Activated naive CD8-positive, alpha-beta T cell treated with anti-CD3 and anti-CD28 coated beads, Interleukin-2, amount 10 ng/mL, durations not matched to agents 7 days and 5 days (primary cell): ENCODE data around the gene SPATA12. TPM values are rescaled to one million over a fixed set of nuclear protein-coding genes. Genes with fewer than 3 reads are reported as not detected.
A peak's percentile ranks its signal among the peaks of the same experiment; 100 is the strongest.
"Not testable (repeated sequence)": the region's sequence is repeated elsewhere in the genome, so short reads cannot be mapped to it uniquely, and the experiment has no call there.

ENCODE experiments used
- ATAC-seq: fragments of 150-1000 bp; cut with Tn5 transposase; one replicate; pipeline ENCODE4 v1.10.0; 2021; ENCODE audit warnings: low read depth, moderate library complexity
- POLR2A ChIA-PET: fragments of 350-600 bp; sonication (Branson Sonifier 250); formaldehyde crosslinking; loops from one replicate; lab custom pipeline; 2021; ENCODE audit warnings: antibody characterized with exemption; lab: Charles Lee
- DNase-seq: peaks from one replicate; pipeline ENCODE4 v3.0.0; 2021
- H3K27ac Mint-ChIP-seq: one replicate; pipeline ENCODE4 v1.8.0; 2022; ENCODE audit warnings: mild to moderate bottlenecking, mixed read lengths
- H3K27me3 Mint-ChIP-seq: one replicate; pipeline ENCODE4 v1.8.0; 2022; ENCODE audit warnings: mild to moderate bottlenecking, moderate library complexity, mixed read lengths
- H3K36me3 Mint-ChIP-seq: one replicate; pipeline ENCODE4 v1.8.0; 2021; ENCODE audit warnings: mild to moderate bottlenecking, mixed read lengths
- H3K4me1 Mint-ChIP-seq: one replicate; pipeline ENCODE4 v1.8.0; 2021; ENCODE audit warnings: mixed read lengths
- H3K4me3 Mint-ChIP-seq: one replicate; pipeline ENCODE4 v1.8.0; 2022; ENCODE audit warnings: mild to moderate bottlenecking, moderate library complexity, mixed read lengths
- H3K9me3 Mint-ChIP-seq: one replicate; pipeline ENCODE4 v1.8.0; 2021; ENCODE audit warnings: mixed read lengths
- total RNA-seq, 2 experiments: library from RNA; stranded (reverse); gene quantifications; one replicate each; pipeline ENCODE4 v1.2.3, GENCODE V29; 2021

The SPATA12 gene
- total RNA-seq, 2 experiments from 2014 or later, result not detected

DNA sequence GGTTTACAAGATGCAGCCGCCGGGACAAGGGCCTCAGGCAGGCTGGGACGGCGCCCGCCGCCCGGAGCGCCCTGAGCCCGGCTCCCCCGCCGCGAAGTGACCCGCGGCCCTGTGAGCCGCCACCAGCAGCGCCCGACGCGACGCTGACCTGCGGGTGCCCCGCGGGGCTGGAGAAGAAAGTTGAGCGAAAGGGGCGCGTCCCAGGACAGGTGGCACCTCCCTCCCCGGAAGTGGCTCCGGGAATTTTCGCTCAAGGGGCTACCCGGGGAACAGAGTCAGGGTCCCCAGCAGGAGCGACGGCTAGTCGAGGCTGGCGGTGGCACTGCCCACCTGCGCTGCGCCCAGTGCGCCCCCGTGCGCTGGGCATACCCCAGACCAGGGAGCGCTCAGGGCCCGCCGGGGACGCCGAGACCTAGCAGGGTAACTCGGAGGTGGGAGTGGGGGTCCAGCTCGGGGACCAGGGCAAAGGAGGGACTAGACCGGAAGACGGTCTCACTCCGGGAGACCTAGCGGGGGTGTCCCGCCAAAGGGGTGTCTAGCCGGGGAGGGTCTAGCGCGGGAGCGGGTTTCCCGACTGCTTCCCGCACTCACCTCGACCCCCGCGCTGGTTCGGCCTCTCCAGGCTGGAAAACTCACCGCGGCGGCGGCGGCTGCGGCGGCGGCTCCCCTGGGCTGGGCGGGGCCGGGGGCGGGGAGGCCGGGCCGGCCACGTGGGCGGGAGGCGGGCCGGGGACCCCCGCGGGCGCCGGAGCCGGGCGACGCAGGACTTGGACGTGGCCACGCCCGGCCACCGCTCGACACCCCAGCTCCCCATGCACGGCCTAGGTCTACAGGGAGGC, 18.4 kb downstream of the SPATA12 start:
- no peaks in the 10 kb centered on the region for H3K36me3 Mint-ChIP-seq
- peaks cover 3% of the 10 kb centered on the region for H3K4me1 Mint-ChIP-seq
- peaks cover 62% of the 10 kb centered on the region for H3K27me3 Mint-ChIP-seq
- peak; percentile 47 for DNase-seq
- peak; percentile 36 for ATAC-seq
- H3K4me3 Mint-ChIP-seq, result peak overlapping the region; percentile 72
- POLR2A ChIA-PET, result no interaction called here
- no peak overlapping the region for H3K27ac Mint-ChIP-seq
- H3K9me3 Mint-ChIP-seq, result no peaks in the 10 kb centered on the region

DNA sequence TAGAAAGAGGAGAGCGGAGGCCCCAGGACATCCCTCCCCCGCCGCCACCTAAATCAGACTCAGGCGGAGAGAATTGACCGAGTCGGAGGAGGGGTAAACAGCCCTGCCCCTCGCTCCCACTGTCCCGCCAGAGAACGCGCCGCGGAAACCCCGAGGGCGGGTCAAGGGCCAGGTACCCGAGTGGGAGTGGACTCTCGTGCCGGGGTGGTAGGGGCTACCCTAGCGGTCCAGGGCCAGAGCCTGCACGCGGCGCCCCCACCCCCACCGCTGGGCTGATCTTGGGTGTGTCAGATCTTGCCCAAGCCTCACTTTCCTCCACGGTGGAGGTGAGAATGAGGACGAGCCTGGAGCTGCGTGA, 19.0 kb downstream of the SPATA12 start:
- H3K27ac Mint-ChIP-seq, result no peak overlapping the region
- DNase-seq (no peak), ATAC-seq (peak; percentile 20)
- POLR2A ChIA-PET, result no interaction called here
- no peaks in the 10 kb centered on the region for H3K9me3 Mint-ChIP-seq
- H3K4me3 Mint-ChIP-seq, result no peak overlapping the region
- H3K27me3 Mint-ChIP-seq, result peaks cover 59% of the 10 kb centered on the region
- H3K36me3 Mint-ChIP-seq, result no peaks in the 10 kb centered on the region
- peaks cover 3% of the 10 kb centered on the region for H3K4me1 Mint-ChIP-seq

DNA sequence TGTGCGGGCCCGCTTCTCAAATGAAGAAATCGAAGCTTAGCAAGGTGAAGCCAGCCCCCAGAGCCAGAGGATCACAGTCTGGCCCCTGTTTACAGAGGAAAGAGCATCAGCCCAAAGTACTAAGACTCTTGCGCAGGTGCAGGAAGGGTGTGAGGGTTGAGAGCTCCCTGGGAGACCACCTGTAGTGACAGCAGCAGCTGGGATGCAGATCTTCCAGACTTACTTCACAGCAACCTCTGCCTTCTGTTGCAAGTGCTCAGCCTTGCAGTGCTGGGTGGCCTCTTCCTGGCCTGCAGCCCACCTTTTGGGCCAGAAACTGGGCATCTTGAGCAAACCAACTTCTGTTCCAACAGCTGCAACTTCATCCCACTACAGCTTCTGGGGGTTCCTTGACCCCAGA, 19.7 kb downstream of the SPATA12 start:
- POLR2A ChIA-PET, result no interaction called here
- Mint-ChIP-seq H3K36me3 (no peaks in the 10 kb centered on the region), H3K9me3 (no peaks in the 10 kb centered on the region), H3K27ac (no peak overlapping the region), H3K4me1 (peaks cover 3% of the 10 kb centered on the region), H3K27me3 (peaks cover 54% of the 10 kb centered on the region), H3K4me3 (peak overlapping the region; percentile 61)
- ATAC-seq (no peak), DNase-seq (no peak)

DNA sequence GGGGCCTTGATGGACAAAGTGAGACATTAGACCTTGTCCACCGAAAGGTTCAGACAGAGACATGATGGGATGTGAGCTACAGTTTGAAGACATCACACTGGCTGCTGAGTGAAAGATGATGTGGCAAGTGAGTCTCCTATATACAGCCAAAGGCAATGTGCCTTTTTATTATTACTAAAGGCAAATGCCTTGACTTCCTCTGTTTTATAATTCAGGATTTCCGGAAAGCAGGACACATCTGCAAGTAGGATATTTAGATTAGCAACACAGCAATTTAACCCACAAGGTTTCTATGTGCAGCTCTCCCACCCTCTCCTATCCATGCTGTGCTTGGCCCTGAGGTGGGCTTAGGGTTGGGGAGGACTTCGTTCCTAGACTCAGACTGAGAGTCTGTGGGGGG, 20.7 kb downstream of the SPATA12 start:
- no peak overlapping the region for H3K27ac Mint-ChIP-seq
- H3K4me3 Mint-ChIP-seq, result no peak overlapping the region
- H3K36me3 Mint-ChIP-seq, result no peaks in the 10 kb centered on the region
- DNase-seq (no peak), ATAC-seq (no peak)
- H3K27me3 Mint-ChIP-seq, result peaks cover 46% of the 10 kb centered on the region
- POLR2A ChIA-PET, result no interaction called here
- peaks cover 3% of the 10 kb centered on the region for H3K4me1 Mint-ChIP-seq
- no peaks in the 10 kb centered on the region for H3K9me3 Mint-ChIP-seq

DNA sequence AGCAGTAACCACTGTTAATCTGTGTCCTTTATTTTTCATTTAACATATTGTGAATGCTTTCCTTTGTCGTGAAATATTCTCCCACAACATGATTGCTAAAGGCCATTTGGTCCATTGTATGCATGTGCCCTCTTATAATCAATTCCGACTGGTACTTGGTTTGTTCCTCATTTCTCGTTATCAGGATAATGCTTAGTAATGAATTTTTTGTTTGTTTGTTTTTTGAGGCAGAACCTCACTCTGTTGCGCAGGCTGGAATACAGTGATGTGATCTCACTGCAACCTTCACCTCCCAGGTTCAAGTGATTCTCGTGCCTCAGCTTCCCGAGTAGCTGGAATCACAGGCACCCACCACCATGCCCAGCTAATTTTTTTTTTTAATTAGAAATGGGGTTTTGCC, 22.0 kb downstream of the SPATA12 start:
- DNase-seq (no peak), ATAC-seq (no peak)
- Mint-ChIP-seq H3K4me1 (peaks cover 3% of the 10 kb centered on the region), H3K27me3 (peaks cover 35% of the 10 kb centered on the region), H3K4me3 (no peak overlapping the region), H3K27ac (no peak overlapping the region), H3K36me3 (no peaks in the 10 kb centered on the region), H3K9me3 (no peaks in the 10 kb centered on the region)
- POLR2A ChIA-PET, result no interaction called here

DNA sequence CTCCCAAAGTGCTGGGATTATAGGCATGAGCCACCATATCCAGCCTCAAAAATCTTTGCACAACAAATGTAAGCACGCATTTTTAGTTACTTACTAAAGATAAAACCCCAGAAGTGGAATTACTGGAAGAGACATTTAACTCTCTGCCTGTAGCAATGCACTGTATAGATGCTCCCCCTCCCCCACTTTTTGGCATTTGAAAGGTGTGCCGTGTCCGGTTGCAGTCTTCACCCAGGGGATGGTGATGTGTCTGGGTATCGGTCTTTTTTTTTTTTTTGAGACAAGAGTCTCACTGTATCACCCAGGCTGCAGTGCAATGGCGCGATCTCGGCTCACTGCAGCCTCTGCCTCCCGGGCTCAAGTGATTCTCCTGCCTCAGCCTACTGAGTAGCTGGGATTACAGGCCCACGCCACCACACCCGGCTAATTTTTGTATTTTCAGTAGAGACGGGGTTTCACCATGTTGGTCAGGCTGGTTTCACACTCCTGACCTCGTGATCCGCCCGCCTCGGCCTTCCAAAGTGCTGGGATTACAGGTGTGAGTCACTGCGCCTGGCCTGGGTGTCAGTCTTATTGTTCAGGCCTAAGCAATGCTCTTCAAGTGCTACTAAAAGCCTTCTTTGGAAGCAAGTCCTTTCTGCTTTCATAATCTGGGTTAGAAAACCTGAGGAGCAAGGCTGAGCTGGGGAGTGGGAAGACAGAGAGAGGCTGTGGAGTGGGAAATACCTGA, 23.0 kb downstream of the SPATA12 start:
- H3K36me3 Mint-ChIP-seq, H3K4me3 Mint-ChIP-seq, H3K27ac Mint-ChIP-seq, H3K4me1 Mint-ChIP-seq, POLR2A ChIA-PET, H3K9me3 Mint-ChIP-seq, DNase-seq, ATAC-seq: not testable (repeated sequence)
- peaks cover 25% of the 10 kb centered on the region for H3K27me3 Mint-ChIP-seq

DNA sequence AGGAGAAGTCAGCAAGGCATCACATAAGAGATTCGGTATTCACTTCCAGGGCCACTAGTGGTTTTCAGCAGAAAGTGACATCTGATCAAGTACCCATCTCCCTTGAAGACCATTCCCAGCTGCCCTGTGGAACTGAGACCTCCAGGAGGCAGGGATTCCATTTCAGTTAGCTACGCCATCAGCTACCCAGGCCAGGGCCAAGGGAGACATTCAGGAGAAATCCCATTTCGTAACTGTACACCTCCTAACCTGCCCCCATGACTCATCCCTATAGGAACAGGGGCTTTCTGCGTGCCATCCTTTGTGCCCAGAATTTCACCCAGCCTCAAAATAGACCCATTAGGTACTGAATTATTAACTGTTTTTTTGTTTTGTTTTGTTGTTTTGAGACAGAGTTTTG, 24.7 kb downstream of the SPATA12 start:
- Mint-ChIP-seq H3K9me3 (no peaks in the 10 kb centered on the region), H3K4me3 (no peak overlapping the region), H3K4me1 (peaks cover 1% of the 10 kb centered on the region), H3K27ac (no peak overlapping the region), H3K36me3 (no peaks in the 10 kb centered on the region), H3K27me3 (peaks cover 17% of the 10 kb centered on the region)
- POLR2A ChIA-PET, result no interaction called here
- ATAC-seq (no peak), DNase-seq (no peak)

DNA sequence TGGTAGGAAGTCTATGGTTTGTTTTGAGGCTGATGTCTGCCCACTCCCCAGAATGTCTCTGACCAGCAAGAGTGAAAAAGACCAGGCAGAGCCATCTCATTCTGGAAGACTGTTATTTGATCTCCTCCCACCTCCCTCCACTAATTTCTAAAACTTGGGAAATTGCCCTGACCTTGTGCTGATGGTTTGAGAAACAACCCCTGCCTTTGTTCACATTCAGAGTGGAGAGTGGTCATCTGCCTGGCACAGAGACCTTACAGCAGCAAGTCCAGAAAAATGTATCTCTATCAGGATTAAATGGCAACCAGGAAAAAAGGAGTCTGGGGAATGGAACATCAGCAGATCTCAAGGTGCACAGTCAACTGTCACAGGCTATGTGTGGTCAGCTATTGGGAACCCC, 25.7 kb downstream of the SPATA12 start:
- POLR2A ChIA-PET, result no interaction called here
- no peak overlapping the region for H3K4me3 Mint-ChIP-seq
- H3K36me3 Mint-ChIP-seq, result no peaks in the 10 kb centered on the region
- DNase-seq (no peak), ATAC-seq (no peak)
- H3K27ac Mint-ChIP-seq, result no peak overlapping the region
- peaks cover 14% of the 10 kb centered on the region for H3K27me3 Mint-ChIP-seq
- H3K4me1 Mint-ChIP-seq, result peaks cover 1% of the 10 kb centered on the region
- H3K9me3 Mint-ChIP-seq, result no peaks in the 10 kb centered on the region

DNA sequence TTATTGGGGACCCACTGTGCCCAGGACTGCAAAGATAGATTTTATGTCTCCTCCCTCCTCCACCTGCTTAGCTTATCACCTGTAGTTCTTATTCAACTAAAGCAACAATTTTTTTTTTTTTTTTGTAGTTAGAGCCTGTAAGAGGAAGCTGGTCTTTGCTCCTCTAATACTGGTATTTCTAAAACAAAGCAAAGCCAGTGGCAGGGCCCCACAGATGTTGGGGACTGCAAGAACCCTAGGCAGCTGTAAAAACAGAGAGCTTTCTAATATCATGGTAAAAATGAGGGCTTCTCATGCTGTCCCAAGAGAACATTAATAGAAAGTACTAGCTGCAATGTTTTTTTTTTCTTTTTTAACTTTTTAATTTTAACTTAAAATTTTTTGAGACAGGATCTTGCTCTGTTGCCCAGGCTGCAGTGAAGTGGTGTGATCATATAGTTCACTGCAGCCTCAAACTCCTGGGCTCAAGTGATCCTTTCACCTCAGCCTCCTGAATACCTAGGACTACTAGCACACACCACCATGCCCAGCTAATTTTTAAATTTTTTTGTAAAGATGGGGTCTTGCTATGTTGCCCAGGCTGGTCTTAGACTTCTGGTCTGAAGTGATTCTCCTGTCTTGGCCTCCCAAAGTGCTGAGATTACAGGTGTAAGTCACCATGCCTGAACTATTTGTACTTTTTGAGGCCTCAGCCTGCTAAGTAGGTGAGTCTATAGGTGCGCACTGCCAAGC, 27.1 kb downstream of the SPATA12 start:
- POLR2A ChIA-PET, result no interaction called here
- ATAC-seq (no peak), DNase-seq (no peak)
- no peaks in the 10 kb centered on the region for H3K36me3 Mint-ChIP-seq
- H3K4me3 Mint-ChIP-seq, result no peak overlapping the region
- no peaks in the 10 kb centered on the region for H3K9me3 Mint-ChIP-seq
- peaks cover 10% of the 10 kb centered on the region for H3K27me3 Mint-ChIP-seq
- peaks cover 1% of the 10 kb centered on the region for H3K4me1 Mint-ChIP-seq
- no peak overlapping the region for H3K27ac Mint-ChIP-seq

DNA sequence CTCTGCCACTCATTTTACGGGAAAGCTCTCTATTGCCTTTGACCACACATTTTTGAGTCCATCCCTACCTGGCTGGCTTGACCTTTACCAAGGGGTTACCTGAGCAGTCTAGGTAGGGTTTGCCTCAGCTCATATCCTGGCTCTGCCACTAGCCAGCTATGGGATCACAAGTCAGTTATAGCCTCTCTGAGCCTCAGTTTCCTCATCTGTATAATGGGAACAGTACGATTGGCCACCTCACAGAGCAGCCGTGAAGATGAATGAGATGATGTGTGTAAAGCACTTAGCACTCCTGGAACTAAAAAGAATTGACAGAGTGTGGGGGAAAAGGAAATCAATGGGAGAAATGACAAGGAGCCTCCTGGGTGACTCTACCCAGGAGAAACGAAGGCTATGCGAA, 28.0 kb downstream of the SPATA12 start:
- POLR2A ChIA-PET, result interaction anchor here (0.6 kb wide), 1 partner anchor 86 kb away, joined by 4 read pairs; no protein-coding TSS in a partner anchor

DNA sequence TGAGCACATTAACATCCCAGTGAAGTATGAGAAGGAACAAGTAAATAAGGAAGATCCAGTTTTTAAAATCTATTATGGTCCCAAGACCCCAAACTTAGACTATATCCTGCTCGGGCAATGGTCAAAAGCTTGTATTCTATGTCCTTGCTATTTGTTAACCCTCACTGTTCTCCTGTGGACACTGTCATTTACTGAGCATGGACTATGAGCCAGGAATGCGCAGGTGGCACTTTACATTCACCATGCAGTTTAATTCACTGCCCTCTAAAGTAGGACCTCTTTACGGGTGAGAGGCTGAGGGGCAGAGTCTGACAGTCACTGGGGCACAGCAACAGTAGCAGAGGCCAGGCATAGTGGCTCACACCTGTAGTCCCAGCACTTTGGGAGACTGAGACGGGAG, 28.6 kb downstream of the SPATA12 start:
- ATAC-seq, result no peak
- Mint-ChIP-seq H3K27ac (no peak overlapping the region), H3K27me3 (peaks cover 10% of the 10 kb centered on the region), H3K9me3 (no peaks in the 10 kb centered on the region), H3K36me3 (no peaks in the 10 kb centered on the region), H3K4me1 (peaks cover 1% of the 10 kb centered on the region), H3K4me3 (no peak overlapping the region)
- POLR2A ChIA-PET, result interaction anchor here (0.6 kb wide), 1 partner anchor 86 kb away, joined by 4 read pairs; no protein-coding TSS in a partner anchor
- DNase-seq, result no peak

More for the DNA sequence above, 28.0 kb downstream of the SPATA12 start:
- H3K4me1 Mint-ChIP-seq, result peaks cover 1% of the 10 kb centered on the region
- H3K9me3 Mint-ChIP-seq, result no peaks in the 10 kb centered on the region
- H3K4me3 Mint-ChIP-seq, result no peak overlapping the region
- H3K27ac Mint-ChIP-seq, result no peak overlapping the region
- peaks cover 10% of the 10 kb centered on the region for H3K27me3 Mint-ChIP-seq
- DNase-seq (no peak), ATAC-seq (no peak)
- H3K36me3 Mint-ChIP-seq, result no peaks in the 10 kb centered on the region

DNA sequence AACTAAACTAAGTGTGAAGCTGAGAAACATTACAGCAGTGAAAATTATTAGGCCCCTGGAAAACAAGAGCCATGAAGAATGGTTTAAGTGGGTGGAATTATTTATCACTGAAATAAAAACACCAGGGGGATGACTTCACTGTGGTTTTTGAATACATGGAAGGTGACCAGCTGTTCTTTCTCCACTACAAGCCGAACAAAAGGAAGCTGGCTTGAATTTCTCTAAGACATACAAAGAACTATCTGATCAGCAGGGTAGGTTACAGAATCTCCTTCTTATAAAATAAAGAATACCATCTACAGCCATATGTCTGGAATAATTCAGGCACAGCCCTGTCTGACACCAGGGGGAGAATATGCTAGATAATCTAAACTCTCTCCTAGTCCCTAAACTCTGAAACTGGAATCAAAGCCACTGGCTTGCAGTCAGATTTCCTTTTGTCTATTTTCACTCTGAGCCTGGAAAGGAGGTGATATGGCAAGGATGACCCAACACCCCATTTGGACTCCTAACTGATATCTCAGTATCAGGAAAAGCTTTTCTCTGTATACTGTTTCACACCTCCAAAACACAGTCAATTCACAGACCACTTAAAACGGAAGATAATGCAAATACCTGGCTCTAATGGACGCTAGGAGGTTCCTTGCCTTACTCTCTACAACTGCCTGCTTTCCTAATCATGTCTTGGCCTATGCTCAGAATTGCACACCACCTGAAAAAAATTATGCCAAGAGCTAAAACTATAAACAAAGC, 31.2 kb downstream of the SPATA12 start:
- H3K36me3 Mint-ChIP-seq, result no peaks in the 10 kb centered on the region
- peaks cover 1% of the 10 kb centered on the region for H3K4me1 Mint-ChIP-seq
- H3K27ac Mint-ChIP-seq, result no peak overlapping the region
- ATAC-seq (no peak), DNase-seq (no peak)
- H3K27me3 Mint-ChIP-seq, result peaks cover 10% of the 10 kb centered on the region
- no peak overlapping the region for H3K4me3 Mint-ChIP-seq
- no peaks in the 10 kb centered on the region for H3K9me3 Mint-ChIP-seq
- POLR2A ChIA-PET, result no interaction called here

DNA sequence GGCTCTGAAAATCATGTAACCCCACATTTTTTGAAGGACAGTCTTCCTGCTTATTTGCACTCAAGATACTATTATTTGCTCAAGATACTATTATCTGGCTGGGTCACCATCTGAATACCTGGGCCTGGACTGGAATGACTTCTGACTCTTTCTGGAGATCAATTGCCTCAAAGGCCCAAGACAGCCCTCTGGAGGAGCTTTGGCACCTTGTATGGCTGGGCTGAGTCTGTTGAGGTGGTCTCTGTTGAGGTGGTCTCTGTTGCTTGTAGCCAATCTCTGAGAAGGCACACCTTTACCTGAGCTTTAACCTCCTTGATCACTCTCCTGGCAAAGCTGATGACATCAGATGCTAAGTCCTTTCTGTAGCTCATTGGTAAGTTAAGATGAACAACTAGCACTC, 33.0 kb downstream of the SPATA12 start:
- Mint-ChIP-seq H3K4me3 (no peak overlapping the region), H3K4me1 (peaks cover 1% of the 10 kb centered on the region), H3K36me3 (no peaks in the 10 kb centered on the region), H3K9me3 (no peaks in the 10 kb centered on the region), H3K27me3 (peaks cover 8% of the 10 kb centered on the region), H3K27ac (no peak overlapping the region)
- POLR2A ChIA-PET, result no interaction called here
- ATAC-seq (no peak), DNase-seq (no peak)
